T-helper 1 cell (primary cell): Measurements from ENCODE around the gene ZNF532.
"Not testable (repeated sequence)": the region's sequence is repeated elsewhere in the genome, so short reads cannot be mapped to it uniquely, and the experiment has no call there.

Experiments
- DNase-seq, 5 donors: peaks; one replicate each; pipeline ENCODE4 v3.0.0-alpha.2; 2012 to 2020

ZNF532 gene

GRCh38 chr18:58903533-58903932 is 38.9 kb downstream of the ZNF532 start:
- no peak for DNase-seq

- no peak for DNase-seq
These were observed 41.2 kb downstream of the ZNF532 start for GRCh38 chr18:58905777-58906428.

- DNase-seq: no peak
These were observed 43.3 kb downstream of the ZNF532 start for GRCh38 chr18:58908006-58908405.

- no peak for DNase-seq
These were observed 44.8 kb downstream of the ZNF532 start for GRCh38 chr18:58909521-58909920.

- DNase-seq: no peak
These were observed 46.6 kb downstream of the ZNF532 start for GRCh38 chr18:58911241-58911640.

- DNase-seq: no peak
These were observed 47.1 kb downstream of the ZNF532 start for GRCh38 chr18:58911766-58912165.

GRCh38 chr18:58915006-58915799 is 50.5 kb downstream of the ZNF532 start:
- no peak for DNase-seq

- no peak for DNase-seq
These were observed 51.3 kb downstream of the ZNF532 start for GRCh38 chr18:58915995-58916394.

GRCh38 chr18:58919934-58920333 is 55.3 kb downstream of the ZNF532 start:
- not testable (repeated sequence) for DNase-seq

- no peak for DNase-seq
These were observed 58.3 kb downstream of the ZNF532 start for GRCh38 chr18:58922995-58923394.

- no peak for DNase-seq
These were observed 59.8 kb downstream of the ZNF532 start for GRCh38 chr18:58924473-58924872.

- DNase-seq: no peak
These were observed 63.0 kb downstream of the ZNF532 start for GRCh38 chr18:58927659-58928058.

- DNase-seq: no peak
These were observed 63.7 kb downstream of the ZNF532 start for GRCh38 chr18:58928386-58928785.

GRCh38 chr18:58929206-58929605 is 64.5 kb downstream of the ZNF532 start:
- DNase-seq: no peak

GRCh38 chr18:58934356-58934755 is 69.7 kb downstream of the ZNF532 start:
- DNase-seq: no peak

GRCh38 chr18:58934933-58935577 is 70.4 kb downstream of the ZNF532 start:
- no peak for DNase-seq

- DNase-seq: no peak
These were observed 72.6 kb downstream of the ZNF532 start for GRCh38 chr18:58937071-58937886.

GRCh38 chr18:58937887-58938267 is 73.2 kb downstream of the ZNF532 start:
- no peak for DNase-seq

GRCh38 chr18:58941426-58942099 is 76.9 kb downstream of the ZNF532 start:
- DNase-seq: no peak

- no peak for DNase-seq
These were observed 79.2 kb downstream of the ZNF532 start for GRCh38 chr18:58943896-58944295.

GRCh38 chr18:58947136-58947732 is 82.6 kb downstream of the ZNF532 start:
- DNase-seq: no peak

- no peak for DNase-seq
These were observed 84.4 kb downstream of the ZNF532 start for GRCh38 chr18:58949031-58949430.
